Posterior vena cava (tissue), 2 donors: Measurements from ENCODE around the gene MUL1. TPM values are rescaled to one million over a fixed set of nuclear protein-coding genes. Genes with fewer than 3 reads are reported as not detected.
"Not testable (repeated sequence)": the region's sequence is repeated elsewhere in the genome, so short reads cannot be mapped to it uniquely, and the experiment has no call there.

Source experiments
- DNase-seq: peaks from one replicate; pipeline ENCODE4 v3.0.0-alpha.2; 2020; ENCODE audit warnings: low spot score
- intact Hi-C, 2 donors: fragments of 100-400 bp; cut with DNase I; formaldehyde crosslinking; loops; one replicate each; pipeline versions ENCODE4 v1.14.1 to v1.14.2; 2022 to 2023
- total RNA-seq, 2 donors: library from RNA; stranded (reverse); fragmentation: NEBNext Ultra II Directional; extraction: Animal tissue kit (Norgen Biotek cat#: 25700); gene quantifications; one replicate each; pipeline ENCODE4 v1.2.1, GENCODE V29; 2021
- donor health status: DM: yes; HTN: yes; CAD: no.
- donor health status: DM: yes; HTN: yes; CAD: no.

MUL1 gene
- total RNA-seq, 2 donors from 2014 or later = 20.9 to 21.7 TPM

- intact Hi-C loops = loop anchor here (5.0 kb wide), 2 partner anchors 115 to 120 kb away; no protein-coding TSS in a partner anchor
- peak; percentile 83 for DNase-seq
Observed at GRCh38 chr1:20521960-20522861, 14.3 kb upstream of the MUL1 start.

GRCh38 chr1:20519609-20520262, 11.8 kb upstream of the MUL1 start:
- not testable (repeated sequence) for DNase-seq
- intact Hi-C loops = loop anchor here (5.0 kb wide), 2 partner anchors 118 to 123 kb away; no protein-coding TSS in a partner anchor

GRCh38 chr1:20511518-20512428, 3.8 kb upstream of the MUL1 start:
- intact Hi-C loops = no loop called here
- no peak for DNase-seq

- no peak for DNase-seq
- intact Hi-C loops = no loop called here
Observed at GRCh38 chr1:20508411-20508771, 440 bp upstream of the MUL1 start.

GRCh38 chr1:20507248-20507563, 745 bp downstream of the MUL1 start:
- intact Hi-C loops = no loop called here
- no peak for DNase-seq

- intact Hi-C loops = no loop called here
- no peak for DNase-seq
Observed at GRCh38 chr1:20505488-20505887, 2.5 kb downstream of the MUL1 start.

GRCh38 chr1:20500716-20501115, 7.2 kb downstream of the MUL1 start:
- intact Hi-C loops = no loop called here
- no peak for DNase-seq

GRCh38 chr1:20499718-20500117, 8.2 kb downstream of the MUL1 start:
- intact Hi-C loops = loop anchor here (2.0 to 10.0 kb wide), 3 partner anchors 53 to 1615 kb away; no protein-coding TSS in a partner anchor
- DNase-seq = peak; percentile 66

GRCh38 chr1:20499105-20499504, 8.8 kb downstream of the MUL1 start:
- DNase-seq = no peak
- intact Hi-C loops = loop anchor here (2.0 to 10.0 kb wide), 3 partner anchors 52 to 1614 kb away; no protein-coding TSS in a partner anchor

- intact Hi-C loops = loop anchor here (2.0 to 10.0 kb wide), 3 partner anchors 51 to 1613 kb away; no protein-coding TSS in a partner anchor
Observed at GRCh38 chr1:20498116-20498515, 9.8 kb downstream of the MUL1 start.

GRCh38 chr1:20497506-20497905, 10.4 kb downstream of the MUL1 start:
- no peak for DNase-seq
- intact Hi-C loops = loop anchor here (10.0 kb wide), 2 partner anchors 123 to 1613 kb away; no protein-coding TSS in a partner anchor

More at GRCh38 chr1:20498116-20498515, 9.8 kb downstream of the MUL1 start:
- peak; percentile 70 for DNase-seq

- DNase-seq = peak; percentile 36
- intact Hi-C loops = loop anchor here (10.0 kb wide), 2 partner anchors 122 to 1612 kb away; no protein-coding TSS in a partner anchor
Observed at GRCh38 chr1:20496725-20497383, 11.1 kb downstream of the MUL1 start.

GRCh38 chr1:20496241-20496661, 11.7 kb downstream of the MUL1 start:
- no peak for DNase-seq
- intact Hi-C loops = loop anchor here (10.0 kb wide), 2 partner anchors 121 to 1611 kb away; no protein-coding TSS in a partner anchor

- peak; percentile 11 for DNase-seq
- intact Hi-C loops = loop anchor here (10.0 kb wide), 2 partner anchors 121 to 1611 kb away; no protein-coding TSS in a partner anchor
Observed at GRCh38 chr1:20495661-20496060, 12.3 kb downstream of the MUL1 start.

GRCh38 chr1:20494609-20495311, 13.2 kb downstream of the MUL1 start:
- peak; percentile 59 for DNase-seq

GRCh38 chr1:20493839-20494608, 13.9 kb downstream of the MUL1 start:
- intact Hi-C loops = loop anchor here (5.0 to 10.0 kb wide), 4 partner anchors 119 to 1609 kb away; no protein-coding TSS in a partner anchor
- peak; percentile 95 for DNase-seq

More at GRCh38 chr1:20494609-20495311, 13.2 kb downstream of the MUL1 start:
- intact Hi-C loops = loop anchor here (5.0 to 10.0 kb wide), 4 partner anchors 120 to 1610 kb away; no protein-coding TSS in a partner anchor

- intact Hi-C loops = loop anchor here (5.0 to 10.0 kb wide), 4 partner anchors 119 to 1609 kb away; no protein-coding TSS in a partner anchor
- DNase-seq = no peak
Observed at GRCh38 chr1:20493309-20493708, 14.6 kb downstream of the MUL1 start.
